OCI-LY3 (cell line): Measurements from ENCODE around the gene MICU1.
A peak's percentile ranks its signal among the peaks of the same experiment; 100 is the strongest.

Experiments
- H2AFZ ChIP-seq: fragments of 200-600, 300-600 bp; shearing (Covaris generic); 2 replicates; pipeline ENCODE4 v1.6.0; 2014; ENCODE audit warnings: antibody characterized with exemption, low read depth, low read length
- H3K27ac ChIP-seq: fragments of 200-600, 300-600 bp; sonication (generic); 2 replicates; pipeline ENCODE4 v1.5.1; 2014; ENCODE audit warnings: mild to moderate bottlenecking, low read length, moderate library complexity, mixed read lengths
- H3K27me3 ChIP-seq: fragments of 200-600, 300-600 bp; sonication (generic); 2 replicates; pipeline ENCODE4 v1.6.1; 2014; ENCODE audit warnings: low read depth, low read length, mixed read lengths
- H3K36me3 ChIP-seq: fragments of 200-600, 300-600 bp; sonication (generic); replicated peaks from 2 replicates; pipeline ENCODE3; 2014; ENCODE audit warnings: low read depth, low read length, mixed read lengths
- H3K4me1 ChIP-seq: fragments of 300-600, 200-600 bp; sonication (generic); 2 replicates; pipeline ENCODE4 v1.6.1; 2014; ENCODE audit warnings: low read length, mixed read lengths
- H3K4me2 ChIP-seq: fragments of 200-600, 300-600 bp; sonication (generic); 2 replicates; pipeline ENCODE4 v1.6.1; 2014; ENCODE audit warnings: low read length, mixed read lengths
- H3K4me3 ChIP-seq: fragments of 300-600, 200-600 bp; sonication (generic); 2 replicates; pipeline ENCODE4 v1.5.1; 2014; ENCODE audit warnings: antibody characterized with exemption, mild to moderate bottlenecking, low read length, moderate library complexity
- H3K79me2 ChIP-seq: fragments of 300-600, 200-600 bp; shearing (Covaris generic); 2 replicates; pipeline ENCODE4 v1.6.1; 2014; ENCODE audit warnings: mild to moderate bottlenecking, low read length, mixed read lengths
- H3K9ac ChIP-seq: fragments of 300-600, 200-600 bp; shearing (Covaris generic); 2 replicates; pipeline ENCODE4 v1.6.0; 2014; ENCODE audit warnings: mild to moderate bottlenecking, low read length, moderate library complexity
- H3K9me3 ChIP-seq: fragments of 200-600, 300-600 bp; shearing (Covaris generic); 2 replicates; pipeline ENCODE4 v1.6.1; 2014; ENCODE audit warnings: low read length, mixed read lengths; ENCODE audit not compliant: insufficient read depth
- H4K20me1 ChIP-seq: fragments of 200-600, 300-600 bp; sonication (generic); 2 replicates; pipeline ENCODE4 v1.6.1; 2016; ENCODE audit warnings: low read length, mixed read lengths; ENCODE audit not compliant: insufficient read depth
- EZH2phosphoT487 ChIP-seq: fragments of 200-600 bp; shearing (Covaris generic); IDR thresholded peaks from 2 replicates; pipeline ENCODE4 v1.6.1; 2018; ENCODE audit warnings: antibody characterized with exemption, mixed run types, low read depth
- TF ChIP-seq, protein P1 (sequence below): fragments of 200-600, 300-600 bp; sonication (generic); IDR thresholded peaks from 2 replicates; pipeline ENCODE4 v1.5.1; 2014; ENCODE audit warnings: antibody characterized with exemption, low read length, low read depth

The MICU1 gene

DNA sequence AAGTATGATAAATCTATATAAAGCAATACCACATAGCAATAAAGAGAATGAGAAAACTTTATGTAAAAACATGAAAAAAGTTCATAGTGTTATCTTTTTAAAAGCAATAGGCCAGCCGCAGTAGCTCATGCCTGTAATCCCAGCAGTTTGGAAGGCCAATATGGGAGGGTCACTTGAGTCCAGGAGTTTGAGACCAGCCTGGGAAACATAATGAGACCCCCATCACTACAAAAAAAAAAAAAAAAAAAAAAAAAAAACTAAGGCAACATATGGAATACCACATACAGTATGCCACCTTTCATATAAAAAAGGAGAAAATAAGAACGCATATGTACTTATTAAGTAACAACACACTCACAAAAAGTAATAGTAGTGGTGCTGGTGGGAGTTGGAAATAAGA is 52.8 kb downstream of the MICU1 start:
- Histone ChIP-seq H4K20me1 (no peaks in the 10 kb centered on the region), H3K4me3 (no peak overlapping the region), H2AFZ (no peak overlapping the region), H3K36me3 (no peaks in the 10 kb centered on the region), H3K4me1 (peaks cover 3% of the 10 kb centered on the region; the same call in 1 of the 2 replicates), H3K79me2 (no peaks in the 10 kb centered on the region), H3K4me2 (no peak overlapping the region), H3K9me3 (no peaks in the 10 kb centered on the region), H3K27me3 (no peaks in the 10 kb centered on the region), H3K27ac (no peak overlapping the region), H3K9ac (no peak overlapping the region)
- TF ChIP-seq, protein P1, sequence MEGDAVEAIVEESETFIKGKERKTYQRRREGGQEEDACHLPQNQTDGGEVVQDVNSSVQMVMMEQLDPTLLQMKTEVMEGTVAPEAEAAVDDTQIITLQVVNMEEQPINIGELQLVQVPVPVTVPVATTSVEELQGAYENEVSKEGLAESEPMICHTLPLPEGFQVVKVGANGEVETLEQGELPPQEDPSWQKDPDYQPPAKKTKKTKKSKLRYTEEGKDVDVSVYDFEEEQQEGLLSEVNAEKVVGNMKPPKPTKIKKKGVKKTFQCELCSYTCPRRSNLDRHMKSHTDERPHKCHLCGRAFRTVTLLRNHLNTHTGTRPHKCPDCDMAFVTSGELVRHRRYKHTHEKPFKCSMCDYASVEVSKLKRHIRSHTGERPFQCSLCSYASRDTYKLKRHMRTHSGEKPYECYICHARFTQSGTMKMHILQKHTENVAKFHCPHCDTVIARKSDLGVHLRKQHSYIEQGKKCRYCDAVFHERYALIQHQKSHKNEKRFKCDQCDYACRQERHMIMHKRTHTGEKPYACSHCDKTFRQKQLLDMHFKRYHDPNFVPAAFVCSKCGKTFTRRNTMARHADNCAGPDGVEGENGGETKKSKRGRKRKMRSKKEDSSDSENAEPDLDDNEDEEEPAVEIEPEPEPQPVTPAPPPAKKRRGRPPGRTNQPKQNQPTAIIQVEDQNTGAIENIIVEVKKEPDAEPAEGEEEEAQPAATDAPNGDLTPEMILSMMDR: no peak
- no peak for TF ChIP-seq EZH2phosphoT487

DNA sequence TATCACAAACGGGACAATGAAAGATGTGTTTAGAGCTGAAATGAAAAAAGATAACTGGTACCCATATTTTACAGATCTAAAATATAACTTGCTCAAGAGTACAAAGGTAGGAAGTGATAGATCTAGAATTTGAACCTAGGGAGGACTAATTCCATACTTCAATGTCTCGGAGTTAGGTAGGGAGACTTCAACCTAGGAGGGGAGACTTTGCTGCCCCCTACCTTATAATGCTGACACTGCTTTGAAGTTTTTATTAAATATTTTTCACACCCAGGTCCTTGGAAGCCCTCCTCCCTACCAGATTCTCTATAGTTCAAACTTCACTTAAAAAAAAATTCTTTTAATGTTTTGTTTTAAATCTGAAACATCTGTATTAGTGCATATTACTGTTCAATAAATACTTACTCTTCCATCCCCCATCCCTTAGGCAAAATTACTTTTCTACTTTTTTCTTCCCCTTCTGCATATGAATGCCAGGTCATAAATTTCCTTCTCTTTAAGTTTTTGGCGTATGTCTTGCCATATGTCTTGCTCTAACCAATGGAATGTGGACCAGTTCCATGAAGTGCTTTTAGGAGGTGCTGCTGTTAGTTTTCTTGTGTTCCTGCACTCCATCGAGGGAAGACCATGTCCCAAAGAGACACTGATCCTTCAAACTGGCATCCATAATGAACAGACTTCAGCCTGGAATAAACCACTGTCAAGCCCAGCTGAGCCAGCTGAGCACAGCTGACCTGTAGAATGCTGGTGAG is 57.8 kb downstream of the MICU1 start:
- H3K9ac ChIP-seq: peak overlapping the region; percentile 4; the same call in 1 of the 2 replicates
- H3K9me3 ChIP-seq: no peaks in the 10 kb centered on the region
- peak overlapping the region; percentile 46 for H3K4me2 ChIP-seq
- H3K4me3 ChIP-seq: no peak overlapping the region
- H3K36me3 ChIP-seq: no peaks in the 10 kb centered on the region
- no peaks in the 10 kb centered on the region for H3K27me3 ChIP-seq
- H3K79me2 ChIP-seq: no peaks in the 10 kb centered on the region
- TF ChIP-seq, protein P1: peak; percentile 66
- TF ChIP-seq EZH2phosphoT487: no peak
- no peak overlapping the region for H2AFZ ChIP-seq
- no peak overlapping the region for H3K27ac ChIP-seq
- peaks cover 33% of the 10 kb centered on the region for H3K4me1 ChIP-seq
- no peaks in the 10 kb centered on the region for H4K20me1 ChIP-seq

DNA sequence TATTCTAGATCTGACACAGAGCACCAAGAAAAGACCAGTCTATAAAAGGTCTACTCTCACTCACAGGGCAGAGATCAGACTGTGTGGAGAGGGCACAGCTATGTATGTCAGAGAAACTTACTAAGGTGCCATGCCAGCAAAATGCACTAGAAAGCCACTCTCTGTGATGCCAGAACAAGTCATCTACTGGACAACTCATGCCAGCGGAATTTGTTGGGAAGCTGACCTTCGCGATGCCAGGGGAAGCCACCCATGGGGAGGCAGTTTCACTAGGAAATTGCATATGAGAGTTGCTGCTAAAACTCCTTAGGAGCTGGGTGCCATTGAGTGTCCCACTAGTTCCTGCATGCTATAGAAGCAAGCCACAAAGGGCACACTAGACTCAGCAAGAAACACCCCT is 58.5 kb downstream of the MICU1 start:
- Histone ChIP-seq H3K36me3 (peaks cover 2% of the 10 kb centered on the region), H3K9ac (peak overlapping the region; percentile 4; the same call in 1 of the 2 replicates), H4K20me1 (no peaks in the 10 kb centered on the region), H3K4me2 (peak overlapping the region; percentile 46), H3K9me3 (no peaks in the 10 kb centered on the region), H2AFZ (no peak overlapping the region), H3K79me2 (no peaks in the 10 kb centered on the region), H3K4me3 (no peak overlapping the region), H3K27me3 (no peaks in the 10 kb centered on the region), H3K27ac (no peak overlapping the region), H3K4me1 (peaks cover 40% of the 10 kb centered on the region)
- TF ChIP-seq, protein P1: no peak
- TF ChIP-seq EZH2phosphoT487: no peak

DNA sequence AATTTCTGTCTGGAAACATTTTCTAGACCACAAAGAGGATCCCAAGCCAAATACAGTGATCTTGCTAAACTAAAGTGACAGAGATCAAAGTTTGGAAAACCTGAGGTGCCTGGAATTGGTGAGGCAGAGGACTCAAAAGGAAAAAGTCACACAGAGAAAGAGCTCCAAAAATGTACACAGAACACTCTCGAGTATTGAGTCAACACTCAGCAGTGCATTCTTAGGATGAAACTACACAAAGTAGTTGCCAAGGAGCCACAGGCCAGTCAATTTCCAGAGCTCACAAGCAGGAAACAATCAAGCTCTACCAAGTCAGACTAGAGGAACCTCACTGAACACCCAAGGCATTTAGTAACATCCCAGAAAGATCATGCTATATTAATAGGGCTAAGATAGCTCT is 61.3 kb downstream of the MICU1 start:
- Histone ChIP-seq H3K9me3 (no peaks in the 10 kb centered on the region), H3K4me2 (no peak overlapping the region), H3K4me3 (no peak overlapping the region), H3K79me2 (no peaks in the 10 kb centered on the region), H3K27me3 (no peaks in the 10 kb centered on the region), H3K4me1 (peaks cover 56% of the 10 kb centered on the region), H3K27ac (no peak overlapping the region), H3K36me3 (peaks cover 11% of the 10 kb centered on the region), H2AFZ (no peak overlapping the region), H3K9ac (no peak overlapping the region), H4K20me1 (no peaks in the 10 kb centered on the region)
- TF ChIP-seq, protein P1: no peak
- TF ChIP-seq EZH2phosphoT487: no peak
